ENCODE data around the gene TRPC4AP.

TRPC4AP gene

DNA sequence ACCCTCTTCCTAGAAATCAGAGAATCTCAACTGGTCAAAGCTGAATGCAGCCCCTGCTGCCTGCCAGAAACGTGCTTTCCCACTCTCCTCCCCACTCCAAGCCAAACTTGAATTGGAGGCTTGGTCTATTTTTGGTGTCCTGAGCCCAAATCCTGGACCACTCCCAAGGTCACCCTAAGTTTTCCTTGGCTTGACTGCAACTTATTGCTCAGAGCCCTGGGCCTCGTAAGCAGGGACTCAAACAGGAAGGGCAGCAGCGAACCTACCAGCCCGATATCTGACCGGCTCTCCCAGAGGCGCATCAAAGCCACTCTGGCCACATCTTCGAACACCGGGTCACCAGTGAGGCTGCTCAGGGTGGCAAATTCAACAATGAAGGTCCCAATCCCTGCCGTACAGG is 41.9 kb upstream of the TRPC4AP start:
- Histone ChIP-seq H3K27ac (ENCODE audit: low read length) (no peak overlapping the region), H3K36me3 (replicated peaks; ENCODE audit: insufficient read depth, low read length) (no peaks in the 10 kb centered on the region), H3K27me3 (replicated peaks; ENCODE audit: insufficient read depth, low read length) (no peaks in the 10 kb centered on the region), H3K4me1 (ENCODE audit: low read length) (no peaks in the 10 kb centered on the region), H3K9ac (ENCODE audit: low read length) (no peak overlapping the region), H3K79me2 (ENCODE audit: low read length) (no peaks in the 10 kb centered on the region), H3K4me2 (ENCODE audit: low read depth, low read length) (no peak overlapping the region), H4K20me1 (ENCODE audit: insufficient read depth, low read length) (no peaks in the 10 kb centered on the region), H3F3A (ENCODE audit: insufficient read depth, low read length) (no peaks in the 10 kb centered on the region), H3K9me2 (replicated peaks; ENCODE audit: insufficient read depth, low read length) (no peaks in the 10 kb centered on the region), H3K4me3 (ENCODE audit: low read length) (no peak overlapping the region), H3K9me3 (replicated peaks; ENCODE audit: insufficient read depth, low read length) (no peaks in the 10 kb centered on the region), H2AFZ (ENCODE audit: low read length) (no peak overlapping the region)
- TF ChIP-seq, protein P1, sequence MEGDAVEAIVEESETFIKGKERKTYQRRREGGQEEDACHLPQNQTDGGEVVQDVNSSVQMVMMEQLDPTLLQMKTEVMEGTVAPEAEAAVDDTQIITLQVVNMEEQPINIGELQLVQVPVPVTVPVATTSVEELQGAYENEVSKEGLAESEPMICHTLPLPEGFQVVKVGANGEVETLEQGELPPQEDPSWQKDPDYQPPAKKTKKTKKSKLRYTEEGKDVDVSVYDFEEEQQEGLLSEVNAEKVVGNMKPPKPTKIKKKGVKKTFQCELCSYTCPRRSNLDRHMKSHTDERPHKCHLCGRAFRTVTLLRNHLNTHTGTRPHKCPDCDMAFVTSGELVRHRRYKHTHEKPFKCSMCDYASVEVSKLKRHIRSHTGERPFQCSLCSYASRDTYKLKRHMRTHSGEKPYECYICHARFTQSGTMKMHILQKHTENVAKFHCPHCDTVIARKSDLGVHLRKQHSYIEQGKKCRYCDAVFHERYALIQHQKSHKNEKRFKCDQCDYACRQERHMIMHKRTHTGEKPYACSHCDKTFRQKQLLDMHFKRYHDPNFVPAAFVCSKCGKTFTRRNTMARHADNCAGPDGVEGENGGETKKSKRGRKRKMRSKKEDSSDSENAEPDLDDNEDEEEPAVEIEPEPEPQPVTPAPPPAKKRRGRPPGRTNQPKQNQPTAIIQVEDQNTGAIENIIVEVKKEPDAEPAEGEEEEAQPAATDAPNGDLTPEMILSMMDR (IDR thresholded peaks at IDR 0.05; ENCODE audit: low read length): no peak
- no peak for TF ChIP-seq EZH2 (optimal IDR thresholded peaks at IDR 0.05; ENCODE audit: low read depth, low read length)
- no peak for TF ChIP-seq EZH2phosphoT487 (IDR thresholded peaks at IDR 0.05; ENCODE audit: low read length)
- DNase-seq: no peak

DNA sequence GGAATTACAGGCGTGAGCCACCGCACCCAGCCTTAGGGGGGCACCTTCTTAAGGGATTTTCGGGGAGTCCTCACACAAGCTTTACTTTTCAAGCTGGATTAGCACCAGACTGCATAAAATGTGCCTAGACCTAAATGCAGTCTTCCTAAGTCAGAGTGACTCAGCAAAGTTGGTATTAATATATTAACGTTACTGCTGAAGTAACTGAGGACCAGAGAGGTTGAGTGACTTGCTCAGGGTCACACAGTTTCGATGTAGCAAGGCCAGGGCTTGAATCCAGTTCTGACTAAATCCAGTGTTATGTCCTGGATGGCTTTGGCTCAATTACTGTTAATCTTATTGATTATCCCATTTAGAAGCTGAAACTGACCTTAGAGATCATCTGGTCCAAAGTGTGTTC is 41.1 kb upstream of the TRPC4AP start:
- Histone ChIP-seq H4K20me1 (ENCODE audit: insufficient read depth, low read length) (no peaks in the 10 kb centered on the region), H3K9me2 (replicated peaks; ENCODE audit: insufficient read depth, low read length) (no peaks in the 10 kb centered on the region), H3K27ac (ENCODE audit: low read length) (no peak overlapping the region), H2AFZ (ENCODE audit: low read length) (no peak overlapping the region), H3K4me3 (ENCODE audit: low read length) (no peak overlapping the region), H3K79me2 (ENCODE audit: low read length) (no peaks in the 10 kb centered on the region), H3K36me3 (replicated peaks; ENCODE audit: insufficient read depth, low read length) (no peaks in the 10 kb centered on the region), H3F3A (ENCODE audit: insufficient read depth, low read length) (no peaks in the 10 kb centered on the region), H3K4me1 (ENCODE audit: low read length) (no peaks in the 10 kb centered on the region), H3K9me3 (replicated peaks; ENCODE audit: insufficient read depth, low read length) (no peaks in the 10 kb centered on the region), H3K4me2 (ENCODE audit: low read depth, low read length) (no peak overlapping the region), H3K9ac (ENCODE audit: low read length) (no peak overlapping the region), H3K27me3 (replicated peaks; ENCODE audit: insufficient read depth, low read length) (no peaks in the 10 kb centered on the region)
- no peak for DNase-seq
- no peak for TF ChIP-seq EZH2 (optimal IDR thresholded peaks at IDR 0.05; ENCODE audit: low read depth, low read length)
- TF ChIP-seq, protein P1 (IDR thresholded peaks at IDR 0.05; ENCODE audit: low read length): no peak
- TF ChIP-seq EZH2phosphoT487 (IDR thresholded peaks at IDR 0.05; ENCODE audit: low read length): no peak

DNA sequence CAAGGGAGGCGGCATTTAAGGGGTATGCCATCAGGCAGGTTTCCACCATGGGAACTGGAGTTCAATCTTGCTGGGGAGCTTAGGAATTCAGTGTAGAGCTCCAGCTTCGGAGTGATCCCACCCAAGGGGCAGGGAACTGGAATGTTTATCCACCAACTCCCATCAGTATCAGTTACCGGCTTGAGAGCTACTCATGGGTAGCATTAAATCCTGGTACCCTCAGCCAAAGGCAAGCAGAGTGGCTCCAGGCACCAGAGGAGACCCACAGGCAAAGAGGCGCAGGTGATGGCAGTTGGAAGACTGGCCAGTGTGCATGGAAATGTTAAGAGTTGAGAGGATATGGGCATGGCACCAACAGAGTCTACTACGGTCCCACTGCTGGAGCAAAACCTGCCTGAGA is 40.4 kb upstream of the TRPC4AP start:
- Histone ChIP-seq H3K4me2 (ENCODE audit: low read depth, low read length) (no peak overlapping the region), H3K4me1 (ENCODE audit: low read length) (no peaks in the 10 kb centered on the region), H3K27me3 (replicated peaks; ENCODE audit: insufficient read depth, low read length) (no peaks in the 10 kb centered on the region), H2AFZ (ENCODE audit: low read length) (no peak overlapping the region), H3K9me2 (replicated peaks; ENCODE audit: insufficient read depth, low read length) (no peaks in the 10 kb centered on the region), H3K9me3 (replicated peaks; ENCODE audit: insufficient read depth, low read length) (no peaks in the 10 kb centered on the region), H3K36me3 (replicated peaks; ENCODE audit: insufficient read depth, low read length) (no peaks in the 10 kb centered on the region), H3K9ac (ENCODE audit: low read length) (no peak overlapping the region), H3K79me2 (ENCODE audit: low read length) (no peaks in the 10 kb centered on the region), H3K27ac (ENCODE audit: low read length) (no peak overlapping the region), H3K4me3 (ENCODE audit: low read length) (no peak overlapping the region), H3F3A (ENCODE audit: insufficient read depth, low read length) (no peaks in the 10 kb centered on the region), H4K20me1 (ENCODE audit: insufficient read depth, low read length) (no peaks in the 10 kb centered on the region)
- TF ChIP-seq EZH2phosphoT487 (IDR thresholded peaks at IDR 0.05; ENCODE audit: low read length) (no peak), EZH2 (optimal IDR thresholded peaks at IDR 0.05; ENCODE audit: low read depth, low read length) (no peak)
- TF ChIP-seq, protein P1 (IDR thresholded peaks at IDR 0.05; ENCODE audit: low read length): no peak
- DNase-seq: no peak
